ENCODE results near the gene DGKE. TPM values are rescaled to one million over a fixed set of nuclear protein-coding genes. Genes with fewer than 3 reads are reported as not detected.

Gene DGKE
- total RNA-seq, 2 experiments from 2014 or later, result 20.0 to 22.3 TPM

DNA sequence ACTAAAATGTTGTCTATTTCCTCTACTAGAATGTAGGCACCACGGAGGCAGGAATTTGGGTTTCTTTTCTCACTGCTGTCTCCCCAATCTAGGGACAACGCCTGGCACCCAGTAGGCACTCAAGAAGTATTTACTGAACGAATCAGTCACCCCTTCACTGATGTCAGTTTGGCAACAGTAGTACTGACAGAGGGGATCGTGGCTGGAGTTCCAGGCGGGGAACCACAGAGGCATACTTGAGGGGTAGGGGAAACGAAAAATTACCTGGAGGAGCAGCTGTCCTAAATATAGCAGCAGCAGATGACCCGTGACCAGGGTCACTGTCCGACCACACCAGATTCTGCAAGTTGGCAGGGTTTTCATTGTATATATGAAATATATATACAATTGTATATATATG is 46.6 kb downstream of the DGKE start:
- no peaks in the 10 kb centered on the region for H3K4me1 Mint-ChIP-seq (ENCODE audit: low read depth)
- H3K27ac Mint-ChIP-seq, result no peak overlapping the region
- intact Hi-C loops (cut with DNase I, micrococcal nuclease), result no loop called here
- ATAC-seq (ENCODE audit: poor library complexity) (no peak), DNase-seq (no peak)
- no peaks in the 10 kb centered on the region for H3K9me3 Mint-ChIP-seq
- Histone ChIP-seq H3K27ac (ENCODE audit: low read depth in 1 of 2, low read length in 2 of 2) (no peak overlapping the region), H3K27me3 (ENCODE audit: control insufficient read depth in 1 of 2, insufficient read depth in 2 of 2, low read length in 2 of 2) (no peaks in the 10 kb centered on the region), H3K36me3 (ENCODE audit: insufficient read depth, low read length) (no peaks in the 10 kb centered on the region), H3K4me3 (ENCODE audit: low read length) (no peak overlapping the region), H3K4me1 (ENCODE audit: insufficient read depth, low read length) (no peaks in the 10 kb centered on the region), H3K9me3 (ENCODE audit: control insufficient read depth in 1 of 2, insufficient read depth in 1 of 2, low read length in 2 of 2) (no peaks in the 10 kb centered on the region)
- H3K27me3 Mint-ChIP-seq, result no peaks in the 10 kb centered on the region
- ChIA-PET CTCF (no interaction called here), POLR2A (interaction anchor here (0.9 kb wide), 1 partner anchor 11 kb away, joined by 3 read pairs; no protein-coding TSS in a partner anchor)
- H3K4me3 Mint-ChIP-seq, result no peak overlapping the region
- peaks cover 10% of the 10 kb centered on the region for H3K36me3 Mint-ChIP-seq (ENCODE audit: low read depth)
- TF ChIP-seq, protein P1, sequence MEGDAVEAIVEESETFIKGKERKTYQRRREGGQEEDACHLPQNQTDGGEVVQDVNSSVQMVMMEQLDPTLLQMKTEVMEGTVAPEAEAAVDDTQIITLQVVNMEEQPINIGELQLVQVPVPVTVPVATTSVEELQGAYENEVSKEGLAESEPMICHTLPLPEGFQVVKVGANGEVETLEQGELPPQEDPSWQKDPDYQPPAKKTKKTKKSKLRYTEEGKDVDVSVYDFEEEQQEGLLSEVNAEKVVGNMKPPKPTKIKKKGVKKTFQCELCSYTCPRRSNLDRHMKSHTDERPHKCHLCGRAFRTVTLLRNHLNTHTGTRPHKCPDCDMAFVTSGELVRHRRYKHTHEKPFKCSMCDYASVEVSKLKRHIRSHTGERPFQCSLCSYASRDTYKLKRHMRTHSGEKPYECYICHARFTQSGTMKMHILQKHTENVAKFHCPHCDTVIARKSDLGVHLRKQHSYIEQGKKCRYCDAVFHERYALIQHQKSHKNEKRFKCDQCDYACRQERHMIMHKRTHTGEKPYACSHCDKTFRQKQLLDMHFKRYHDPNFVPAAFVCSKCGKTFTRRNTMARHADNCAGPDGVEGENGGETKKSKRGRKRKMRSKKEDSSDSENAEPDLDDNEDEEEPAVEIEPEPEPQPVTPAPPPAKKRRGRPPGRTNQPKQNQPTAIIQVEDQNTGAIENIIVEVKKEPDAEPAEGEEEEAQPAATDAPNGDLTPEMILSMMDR (IDR thresholded peaks at IDR 0.05), result no peak

DNA sequence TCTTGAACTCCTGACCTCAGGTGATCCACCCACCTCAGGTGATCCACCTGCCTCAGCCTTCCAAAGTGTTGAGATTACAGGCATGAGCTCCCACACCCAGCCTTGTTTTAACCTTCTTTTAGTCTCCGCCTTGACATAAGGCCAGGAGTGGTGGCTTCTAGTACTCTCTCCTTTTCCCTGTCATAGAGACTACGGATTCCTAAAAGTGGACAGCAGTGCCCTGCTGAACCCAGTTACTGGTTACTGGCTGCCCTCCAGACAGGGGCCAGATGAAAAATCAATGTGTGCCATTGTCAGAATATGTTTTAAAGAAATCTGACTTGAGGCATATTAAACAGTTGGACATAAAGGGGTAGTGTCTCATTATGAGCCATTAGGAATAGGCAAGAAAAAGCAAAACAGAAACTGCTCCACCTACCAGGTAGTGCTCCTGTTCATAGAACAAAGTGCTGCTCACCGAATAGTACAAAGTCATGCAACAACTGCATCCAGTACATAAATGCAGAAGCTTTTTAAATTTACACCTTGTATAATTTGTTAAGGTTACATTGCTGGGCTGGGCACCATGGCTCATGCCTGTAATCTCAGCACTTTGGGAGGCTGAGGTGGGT is 47.8 kb downstream of the DGKE start:
- Histone ChIP-seq H3K27me3 (ENCODE audit: control insufficient read depth in 1 of 2, insufficient read depth in 2 of 2, low read length in 2 of 2) (no peaks in the 10 kb centered on the region), H3K36me3 (ENCODE audit: insufficient read depth, low read length) (no peaks in the 10 kb centered on the region), H3K27ac (ENCODE audit: low read depth in 1 of 2, low read length in 2 of 2) (no peak overlapping the region), H3K4me1 (ENCODE audit: insufficient read depth, low read length) (no peaks in the 10 kb centered on the region), H3K9me3 (ENCODE audit: control insufficient read depth in 1 of 2, insufficient read depth in 1 of 2, low read length in 2 of 2) (no peaks in the 10 kb centered on the region), H3K4me3 (ENCODE audit: low read length) (no peak overlapping the region)
- H3K27ac Mint-ChIP-seq, result no peak overlapping the region
- CTCF ChIA-PET, result no interaction called here
- no peak overlapping the region for H3K4me3 Mint-ChIP-seq
- intact Hi-C loops (cut with DNase I, micrococcal nuclease), result no loop called here
- POLR2A ChIA-PET, result interaction anchor here (0.6 kb wide), 1 partner anchor 23 kb away, joined by 3 read pairs; no protein-coding TSS in a partner anchor
- no peaks in the 10 kb centered on the region for H3K27me3 Mint-ChIP-seq
- ATAC-seq (ENCODE audit: poor library complexity) (no peak), DNase-seq (no peak)
- peaks cover 19% of the 10 kb centered on the region for H3K36me3 Mint-ChIP-seq (ENCODE audit: low read depth)
- TF ChIP-seq, protein P1 (IDR thresholded peaks at IDR 0.05), result no peak
- no peaks in the 10 kb centered on the region for H3K9me3 Mint-ChIP-seq
- no peaks in the 10 kb centered on the region for H3K4me1 Mint-ChIP-seq (ENCODE audit: low read depth)

DNA sequence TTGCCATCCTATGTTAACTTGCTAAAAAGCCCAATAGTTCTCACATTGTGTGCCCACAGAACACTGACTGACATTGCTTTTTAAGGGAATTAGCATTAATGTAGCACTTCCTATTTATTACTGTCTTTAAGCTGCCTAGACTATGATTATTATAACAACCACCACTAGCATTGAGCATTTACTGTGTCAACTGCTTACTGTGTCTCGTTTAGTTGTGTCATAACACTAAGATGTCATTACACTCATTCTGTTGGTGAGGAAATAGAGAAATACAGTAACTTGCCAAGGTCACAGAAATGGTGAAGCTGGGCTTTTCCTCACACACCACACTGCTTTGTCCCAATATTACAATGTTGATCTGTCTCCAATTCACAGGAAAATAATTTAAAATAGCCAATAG is 49.7 kb downstream of the DGKE start:
- DNase-seq (no peak), ATAC-seq (ENCODE audit: poor library complexity) (no peak)
- intact Hi-C loops (cut with DNase I, micrococcal nuclease), result no loop called here
- TF ChIP-seq, protein P1 (IDR thresholded peaks at IDR 0.05), result no peak
- Mint-ChIP-seq H3K4me1 (ENCODE audit: low read depth) (no peaks in the 10 kb centered on the region), H3K27me3 (no peaks in the 10 kb centered on the region), H3K27ac (no peak overlapping the region), H3K4me3 (no peak overlapping the region), H3K36me3 (ENCODE audit: low read depth) (peaks cover 38% of the 10 kb centered on the region), H3K9me3 (peaks cover 3% of the 10 kb centered on the region)
- ChIA-PET POLR2A (interaction anchor here (1.4 kb wide), 1 partner anchor 31 kb away, joined by 4 read pairs; the partner anchor contains the start of gene TRIM25), CTCF (no interaction called here)
- Histone ChIP-seq H3K27me3 (ENCODE audit: control insufficient read depth in 1 of 2, insufficient read depth in 2 of 2, low read length in 2 of 2) (no peaks in the 10 kb centered on the region), H3K27ac (ENCODE audit: low read depth in 1 of 2, low read length in 2 of 2) (no peak overlapping the region), H3K9me3 (ENCODE audit: control insufficient read depth in 1 of 2, insufficient read depth in 1 of 2, low read length in 2 of 2) (peaks cover 10 to 12% of the 10 kb centered on the region in 2 experiments), H3K4me1 (ENCODE audit: insufficient read depth, low read length) (no peaks in the 10 kb centered on the region), H3K36me3 (ENCODE audit: insufficient read depth, low read length) (peaks cover 17% of the 10 kb centered on the region), H3K4me3 (ENCODE audit: low read length) (no peak overlapping the region)
